Stimulated activated CD4-positive, alpha-beta T cell treated with anti-CD3 and anti-CD28 coated beads, Interleukin-1b, Interleukin-23, amount 100 ng/mL, for 48 hours (primary cell): Measurements from ENCODE around the gene PCBD1.
A peak's percentile ranks its signal among the peaks of the same experiment; 100 is the strongest.

Source experiments
- DNase-seq: peaks from one replicate; pipeline ENCODE4 v3.0.0-alpha.2; 2020

The PCBD1 gene

GRCh38 chr10:70901276-70901878 is 13.0 kb upstream of the PCBD1 start:
- DNase-seq: no peak

DNA sequence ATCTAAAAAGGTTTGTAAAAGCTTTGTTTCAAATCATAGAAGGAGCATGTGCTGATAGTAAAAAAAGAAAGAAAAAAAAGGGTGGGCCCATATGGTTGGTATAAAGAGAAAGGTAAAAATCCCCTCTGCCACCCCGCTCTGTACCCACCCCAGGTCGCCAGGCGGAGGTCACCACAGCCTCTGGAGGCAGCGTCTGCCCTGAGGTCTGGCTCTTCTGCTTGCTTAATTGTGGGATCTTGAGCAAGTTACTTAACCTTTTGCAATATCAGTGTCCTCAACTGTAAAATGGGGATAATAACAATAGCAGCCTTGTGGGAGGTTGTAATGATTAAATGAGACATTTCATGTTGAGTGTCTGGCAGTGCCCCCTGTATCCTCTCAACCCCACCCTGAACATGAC is 10.7 kb upstream of the PCBD1 start:
- DNase-seq: no peak

DNA sequence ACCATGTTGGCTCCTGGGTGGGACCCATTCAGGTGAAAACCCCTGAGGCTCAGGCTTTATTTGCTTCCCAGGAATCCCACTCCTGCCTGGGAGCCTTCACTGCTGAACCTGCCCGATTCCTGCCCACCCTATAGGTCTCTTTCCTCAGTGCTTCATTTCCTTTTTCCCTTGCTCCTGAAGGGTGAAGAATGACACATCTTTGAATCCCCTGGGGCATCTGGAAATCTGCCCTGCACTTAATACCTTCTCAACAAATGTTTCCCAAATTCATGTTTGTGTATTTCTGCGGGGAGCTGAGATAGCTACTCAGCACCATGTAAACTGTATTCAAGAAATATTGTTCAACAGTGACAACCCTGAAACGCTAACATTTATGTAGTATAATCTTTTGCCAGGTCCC is 10.3 kb upstream of the PCBD1 start:
- no peak for DNase-seq

GRCh38 chr10:70896551-70896950 is 8.2 kb upstream of the PCBD1 start:
- no peak for DNase-seq

- DNase-seq: no peak
Observed at GRCh38 chr10:70894416-70894815, 6.1 kb upstream of the PCBD1 start.

DNA sequence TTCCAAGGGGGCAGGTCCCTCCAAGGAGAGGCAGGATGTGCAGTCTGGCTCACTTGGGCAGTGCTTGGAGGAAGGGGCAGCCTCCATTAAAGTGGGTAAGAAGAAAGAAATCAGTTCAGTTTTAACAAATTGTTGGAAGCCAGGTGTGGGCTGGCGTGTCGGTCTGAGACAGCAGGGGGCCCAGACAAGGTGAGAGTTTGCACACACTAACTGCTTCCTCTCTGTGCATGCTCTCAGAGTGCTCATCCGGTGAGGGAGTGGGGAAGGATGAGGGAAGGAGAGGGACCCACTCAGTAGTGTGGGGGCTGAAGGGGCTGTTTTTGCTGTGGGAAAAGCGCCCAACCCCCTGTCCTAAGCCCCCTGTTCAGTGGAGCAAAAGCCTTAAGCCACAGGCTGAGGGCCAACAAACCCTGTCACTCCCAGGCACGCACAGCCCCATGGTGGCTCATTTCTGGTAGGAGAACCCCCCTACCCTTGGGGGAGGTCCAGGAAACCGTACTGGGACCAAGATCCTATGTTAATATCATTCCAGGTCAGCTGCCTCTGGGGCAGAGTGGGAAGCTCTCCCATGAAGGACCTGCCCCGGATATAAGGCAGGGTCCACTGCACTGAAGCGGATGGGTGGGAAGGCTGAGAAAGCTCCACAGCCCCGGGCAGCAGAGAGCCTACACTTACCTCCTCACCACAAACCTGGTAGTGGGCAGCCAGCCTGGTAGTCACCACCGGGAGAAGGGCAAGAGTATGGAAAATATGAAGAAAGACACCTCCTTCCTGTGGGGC is 5.1 kb upstream of the PCBD1 start:
- no peak for DNase-seq

DNA sequence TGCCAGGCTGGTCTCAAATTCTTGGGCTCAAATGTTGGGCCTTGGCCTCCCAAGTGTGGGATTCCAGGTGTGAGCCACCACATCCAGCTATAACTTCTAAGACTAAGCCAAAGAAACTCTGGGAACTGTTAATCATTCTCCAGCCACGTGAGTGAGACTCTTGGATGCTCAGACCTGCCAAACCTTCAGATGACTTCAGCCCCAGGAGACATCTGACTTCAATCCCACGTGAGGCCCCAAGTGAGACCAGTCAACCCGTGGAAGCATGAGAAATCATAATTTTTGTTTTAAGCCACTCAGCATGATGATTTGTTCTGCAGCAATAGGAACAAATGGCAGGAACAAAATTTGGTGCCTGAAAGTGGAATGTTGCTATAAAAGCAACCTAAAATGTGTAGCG is 4.3 kb upstream of the PCBD1 start:
- no peak for DNase-seq

DNA sequence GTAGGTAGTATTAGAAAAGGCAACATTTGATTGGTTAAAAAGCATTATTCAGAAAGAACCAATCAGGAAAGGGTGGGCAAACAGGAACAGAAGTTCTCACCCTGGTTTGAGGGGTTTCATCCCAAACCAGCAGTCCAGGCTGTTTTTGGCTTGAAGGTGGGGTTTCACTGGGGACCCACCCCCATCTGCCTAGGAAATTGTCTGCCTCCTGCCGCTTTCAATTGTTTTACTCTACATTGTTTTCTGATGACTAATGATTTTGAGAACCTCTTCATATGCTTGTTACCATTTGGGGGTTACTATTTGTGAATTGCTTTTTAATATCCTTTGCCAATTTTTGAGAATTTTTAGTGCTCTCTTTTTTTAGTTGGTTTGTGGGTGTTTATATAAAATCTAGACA is 3.3 kb upstream of the PCBD1 start:
- no peak for DNase-seq

GRCh38 chr10:70890917-70891431 is 2.6 kb upstream of the PCBD1 start:
- no peak for DNase-seq

- no peak for DNase-seq
Observed at GRCh38 chr10:70889291-70889690, 926 bp upstream of the PCBD1 start.

GRCh38 chr10:70886921-70887665 is 1.3 kb downstream of the PCBD1 start:
- no peak for DNase-seq

GRCh38 chr10:70885931-70886903 is 2.1 kb downstream of the PCBD1 start:
- DNase-seq: no peak

- no peak for DNase-seq
Observed at GRCh38 chr10:70885481-70885880, 2.9 kb downstream of the PCBD1 start.

GRCh38 chr10:70884741-70885140 is 3.6 kb downstream of the PCBD1 start:
- no peak for DNase-seq

DNA sequence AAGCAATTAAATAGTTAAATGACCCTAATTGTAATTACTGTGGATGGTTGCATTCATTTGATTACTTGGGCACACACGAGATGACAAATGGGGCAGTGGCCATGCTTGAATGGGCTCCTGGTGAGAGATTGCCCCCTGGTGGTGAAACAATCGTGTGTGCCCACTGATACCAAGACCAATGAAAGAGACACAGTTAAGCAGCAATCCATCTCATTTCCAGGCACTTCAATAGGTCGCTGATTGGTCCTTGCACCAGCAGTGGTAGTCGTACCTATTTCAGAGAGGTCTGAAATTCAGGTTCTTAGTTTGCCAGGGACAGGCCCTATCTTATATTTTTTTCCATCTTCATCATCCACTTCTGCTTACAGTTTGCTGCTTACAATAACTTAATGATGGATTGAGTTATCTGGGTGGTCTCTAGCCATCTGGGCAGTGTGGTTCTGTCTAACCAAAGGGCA is 8.3 kb downstream of the PCBD1 start:
- DNase-seq: peak; percentile 75

DNA sequence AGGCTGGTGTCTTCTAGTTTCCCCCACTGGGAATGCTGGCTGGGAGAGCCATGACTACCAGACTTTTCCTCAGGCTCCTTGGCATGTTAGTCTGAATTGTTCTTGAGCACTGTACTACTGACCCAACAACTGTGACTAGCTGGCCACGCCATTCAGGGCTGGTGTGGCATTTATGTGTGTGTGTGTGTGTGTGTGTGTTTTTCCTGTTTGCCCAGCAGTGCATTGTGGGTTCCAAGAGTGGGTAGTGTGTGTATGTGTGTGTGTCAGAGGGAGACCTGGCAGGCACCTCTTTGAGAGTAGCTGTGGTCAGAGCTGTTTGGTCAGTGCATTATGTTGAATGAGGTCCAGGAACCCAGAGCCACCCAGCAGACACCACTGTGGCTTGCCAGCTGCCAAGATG is 9.2 kb downstream of the PCBD1 start:
- no peak for DNase-seq

GRCh38 chr10:70874061-70874460 is 14.3 kb downstream of the PCBD1 start:
- no peak for DNase-seq

GRCh38 chr10:70872291-70872690 is 16.1 kb downstream of the PCBD1 start:
- DNase-seq: no peak

GRCh38 chr10:70866424-70866823 is 21.9 kb downstream of the PCBD1 start:
- no peak for DNase-seq

DNA sequence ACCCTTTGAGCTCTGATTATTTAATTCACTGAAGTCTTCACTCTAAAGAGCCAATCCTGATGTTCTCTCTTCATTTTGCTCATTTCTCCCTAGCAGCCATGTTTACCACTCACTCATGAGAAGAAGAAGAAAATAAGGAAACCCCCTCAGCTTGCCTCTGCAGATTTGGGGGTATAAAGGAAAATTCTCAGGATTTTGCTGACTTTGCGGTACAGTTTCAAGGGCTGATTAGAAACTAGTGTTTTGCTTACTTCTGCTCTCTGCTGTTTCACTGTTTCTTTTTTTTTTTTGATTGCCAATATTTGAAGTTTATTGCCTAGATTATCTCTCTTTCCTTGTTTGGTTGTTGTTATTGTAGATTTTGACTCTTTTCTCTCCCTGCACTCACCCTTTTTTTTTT is 23.4 kb downstream of the PCBD1 start:
- DNase-seq: no peak

DNA sequence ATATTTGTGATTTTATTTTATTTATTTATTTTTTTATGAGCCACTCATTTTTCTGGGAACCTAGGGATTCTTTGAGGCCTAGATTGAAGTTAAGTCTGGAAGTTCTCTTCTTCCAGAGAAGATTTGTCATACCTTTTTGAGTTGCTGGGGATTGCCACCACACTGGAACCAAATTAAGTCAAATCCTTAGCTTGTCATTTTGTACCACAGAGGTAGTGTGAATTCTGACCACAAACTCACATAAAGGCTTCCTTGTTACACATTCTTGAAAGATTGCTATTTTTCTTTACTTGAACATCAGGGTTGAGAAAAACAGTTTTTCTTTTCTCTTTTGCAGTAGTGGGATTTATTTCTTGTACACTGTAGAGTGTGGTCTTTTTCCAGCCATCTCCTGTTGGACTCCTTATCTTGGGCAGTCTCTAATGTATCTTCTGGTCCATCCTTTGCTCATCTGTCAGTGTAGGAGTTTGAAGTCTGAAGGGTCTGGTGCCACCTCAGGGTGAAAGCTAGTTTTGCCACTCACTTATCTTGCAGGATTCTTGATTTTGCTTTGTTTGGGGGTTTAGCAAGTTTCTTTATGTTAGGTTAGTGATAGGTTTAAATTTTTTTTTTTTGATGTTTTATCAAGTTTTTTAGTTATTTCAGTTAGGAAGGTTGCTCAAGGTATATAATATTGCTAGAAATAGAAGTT is 24.8 kb downstream of the PCBD1 start:
- DNase-seq: no peak
